IMR-90 (cell line): ENCODE results near the gene NSD2. TPM values are rescaled to one million over a fixed set of nuclear protein-coding genes. Genes with fewer than 3 reads are reported as not detected.

Source experiments
- ATAC-seq: fragments of 200-7000 bp; cut with Tn5 transposase; 2 replicates; pipeline ENCODE4 v1.9.1; 2020; ENCODE audit warnings: low read depth, mild to moderate bottlenecking, moderate library complexity
- BruUV-seq: library from RNA; stranded (reverse); fragments of 400-500 nt; replicated peaks from 2 replicates; lab custom pipeline; 2021; lab: Mats Ljungman, UMichigan
- CTCF ChIA-PET: fragments of 300-600 bp; formaldehyde crosslinking; extraction: SDS; loops from one replicate; lab custom pipeline; 2021; ENCODE audit warnings: antibody characterized with exemption; lab: Yijun Ruan, JAX
- POLR2A ChIA-PET: fragments of 300-600 bp; sonication (Branson Sonifier 250); formaldehyde crosslinking; loops from one replicate; lab custom pipeline; 2022; ENCODE audit warnings: antibody characterized with exemption; ENCODE audit not compliant: unreplicated experiment; lab: Charles Lee
- DNase-seq: peaks from one replicate; pipeline ENCODE4 v3.0.0; 2013
- H2AFZ ChIP-seq: replicated peaks from 2 replicates; pipeline ENCODE3; 2013; ENCODE audit warnings: low read length, mild to moderate bottlenecking; ENCODE audit not compliant: poor library complexity
- H2AK5ac ChIP-seq: 2 replicates; pipeline ENCODE4 v1.6.1; 2013; ENCODE audit warnings: low read depth, low read length, inconsistent platforms
- H2AK9ac ChIP-seq: replicated peaks from 2 replicates; pipeline ENCODE3; 2013; ENCODE audit warnings: mild to moderate bottlenecking, low read depth, low read length, moderate library complexity; ENCODE audit not compliant: poor library complexity
- H2BK120ac ChIP-seq: 2 replicates; pipeline ENCODE4 v1.6.1; 2013; ENCODE audit warnings: low read depth, low read length, inconsistent platforms
- H2BK15ac ChIP-seq: 3 replicates; pipeline ENCODE4 v1.6.1; 2013; ENCODE audit warnings: low read depth, low read length, inconsistent platforms
- H2BK20ac ChIP-seq: 2 replicates; pipeline ENCODE4 v1.6.1; 2013; ENCODE audit warnings: low read depth, mild to moderate bottlenecking, inconsistent platforms, low read length, moderate library complexity
- H2BK5ac ChIP-seq: 2 replicates; pipeline ENCODE4 v1.6.1; 2013; ENCODE audit warnings: mild to moderate bottlenecking, low read depth, low read length, inconsistent platforms; ENCODE audit not compliant: poor library complexity, severe bottlenecking
- H3K14ac ChIP-seq: replicated peaks from 2 replicates; pipeline ENCODE4 v1.6.1; 2013; ENCODE audit warnings: low read depth, low read length, inconsistent platforms
- H3K18ac ChIP-seq: 2 replicates; pipeline ENCODE4 v1.6.1; 2013; ENCODE audit warnings: low read depth, low read length, control low read depth
- H3K23ac ChIP-seq: 2 replicates; pipeline ENCODE4 v1.6.1; 2013; ENCODE audit warnings: low read depth, low read length, inconsistent platforms
- H3K27ac ChIP-seq: 2 replicates; pipeline ENCODE4 v1.5.1; 2013; ENCODE audit warnings: mild to moderate bottlenecking, control low read depth, low read length; ENCODE audit not compliant: insufficient read depth
- H3K27me3 ChIP-seq: 2 replicates; pipeline ENCODE4 v1.6.1; 2013; ENCODE audit warnings: low read length; ENCODE audit not compliant: control insufficient read depth, insufficient read depth
- H3K36me3 ChIP-seq: 2 replicates; pipeline ENCODE4 v1.6.1; 2013; ENCODE audit warnings: low read length, mixed read lengths; ENCODE audit not compliant: control insufficient read depth, insufficient read depth
- H3K4ac ChIP-seq: 2 replicates; pipeline ENCODE4 v1.6.1; 2013; ENCODE audit warnings: low read depth, low read length, inconsistent platforms
- H3K4me1 ChIP-seq: 2 replicates; pipeline ENCODE4 v1.6.1; 2013; ENCODE audit warnings: low read length, mixed read lengths; ENCODE audit not compliant: control insufficient read depth, insufficient read depth
- H3K4me2 ChIP-seq: 2 replicates; pipeline ENCODE4 v1.6.1; 2013; ENCODE audit warnings: low read depth, mild to moderate bottlenecking, control low read depth, low read length, moderate library complexity
- H3K4me3 ChIP-seq: 2 replicates; pipeline ENCODE4 v1.5.1; 2013; ENCODE audit warnings: low read depth, mild to moderate bottlenecking, control low read depth, low read length, moderate library complexity; ENCODE audit not compliant: insufficient read depth
- H3K56ac ChIP-seq: 2 replicates; pipeline ENCODE4 v1.6.1; 2013; ENCODE audit warnings: low read length, inconsistent platforms; ENCODE audit not compliant: insufficient read depth; ENCODE audit errors: extremely low read depth
- H3K79me1 ChIP-seq, 2 experiments: 2 replicates each; pipeline ENCODE4 v1.6.1; 2013; ENCODE audit warnings: low read length in 2 of 2, inconsistent platforms in 1 of 2, low read depth in 1 of 2
- H3K9ac ChIP-seq: 2 replicates; pipeline ENCODE4 v1.6.1; 2013; ENCODE audit warnings: low read depth, low read length, control low read depth
- H3K9me1 ChIP-seq: 2 replicates; pipeline ENCODE4 v1.6.1; 2013; ENCODE audit warnings: low read length, inconsistent platforms; ENCODE audit not compliant: insufficient read depth
- H3K9me3 ChIP-seq: 2 replicates; pipeline ENCODE4 v1.6.1; 2013; ENCODE audit warnings: low read length; ENCODE audit not compliant: control insufficient read depth, insufficient read depth
- H4K20me1 ChIP-seq: 2 replicates; pipeline ENCODE4 v1.6.1; 2013; ENCODE audit warnings: low read length, inconsistent platforms; ENCODE audit not compliant: insufficient read depth
- H4K5ac ChIP-seq: 2 replicates; pipeline ENCODE4 v1.6.1; 2013; ENCODE audit warnings: mild to moderate bottlenecking, low read depth, low read length, control low read depth
- H4K8ac ChIP-seq, 2 experiments: 2 replicates each; pipeline ENCODE4 v1.6.1; 2013; ENCODE audit warnings: low read depth in 2 of 2, low read length in 2 of 2, control low read depth in 1 of 2, inconsistent platforms in 1 of 2
- H4K91ac ChIP-seq: 2 replicates; pipeline ENCODE4 v1.6.1; 2013; ENCODE audit warnings: low read depth, low read length, inconsistent platforms; ENCODE audit not compliant: insufficient read depth
- CEBPB ChIP-seq: IDR thresholded peaks from 2 replicates; pipeline ENCODE4 v1.6.1; 2012; ENCODE audit warnings: low read depth, low read length, improper control_type of control experiment
- CHD1 ChIP-seq: IDR thresholded peaks from 2 replicates; pipeline ENCODE4 v1.6.1; 2012; ENCODE audit warnings: low read depth, low read length, improper control_type of control experiment
- CTCF ChIP-seq: conservative IDR thresholded peaks from 2 replicates; pipeline ENCODE4 v1.5.1; 2012; ENCODE audit warnings: mild to moderate bottlenecking, low read depth, low read length, improper control_type of control experiment
- FOS ChIP-seq: fragments of 150-350 bp; IDR thresholded peaks from 2 replicates; pipeline ENCODE4 v1.6.1; 2016; ENCODE audit warnings: low read depth, low read length
- MAFK ChIP-seq: IDR thresholded peaks from 2 replicates; pipeline ENCODE4 v1.6.1; 2012; ENCODE audit warnings: low read depth, low read length, improper control_type of control experiment
- MAZ ChIP-seq: IDR thresholded peaks from 2 replicates; pipeline ENCODE4 v1.6.1; 2012; ENCODE audit warnings: low read depth, mild to moderate bottlenecking, low read length, improper control_type of control experiment, moderate library complexity, borderline replicate concordance
- MXI1 ChIP-seq: IDR thresholded peaks from 2 replicates; pipeline ENCODE4 v1.6.1; 2012; ENCODE audit warnings: low read depth, mild to moderate bottlenecking, low read length, moderate library complexity, borderline replicate concordance
- NFE2L2 ChIP-seq: fragments of 150-350 bp; IDR thresholded peaks from 2 replicates; pipeline ENCODE4 v1.6.1; 2016; ENCODE audit warnings: low read depth, mild to moderate bottlenecking, low read length
- POLR2A ChIP-seq: IDR thresholded peaks from 2 replicates; pipeline ENCODE4 v1.6.1; 2012; ENCODE audit warnings: mild to moderate bottlenecking, low read depth, low read length
- RAD21 ChIP-seq: IDR thresholded peaks from 2 replicates; pipeline ENCODE4 v1.6.1; 2012; ENCODE audit warnings: low read length, improper control_type of control experiment
- RCOR1 ChIP-seq: IDR thresholded peaks from 2 replicates; pipeline ENCODE4 v1.6.1; 2012; ENCODE audit warnings: mild to moderate bottlenecking, low read length, improper control_type of control experiment; ENCODE audit not compliant: insufficient replicate concordance
- RFX5 ChIP-seq: IDR thresholded peaks from 2 replicates; pipeline ENCODE4 v1.8.0; 2012; ENCODE audit warnings: low read depth, mild to moderate bottlenecking, low read length, moderate library complexity
- SMC3 ChIP-seq: fragments of 150-350 bp; IDR thresholded peaks from 2 replicates; pipeline ENCODE4 v1.6.1; 2016; ENCODE audit warnings: low read depth, mild to moderate bottlenecking, antibody characterized with exemption, low read length, moderate library complexity
- WGBS, 2 experiments: methylation state at CpG; one replicate each; pipeline versions ENCODE4 v1.1.5 to v1.1.7; 2013; ENCODE audit warnings: missing lambda C conversion rate in 2 of 2; ENCODE audit not compliant: insufficient read length in 1 of 2; ENCODE audit errors: extremely low coverage in 2 of 2; 5-methylcytosine and 5-hydroxymethylcytosine counted together
- dilution Hi-C: fragments of 300-500 bp; cut with HindIII; formaldehyde crosslinking; loops from one replicate; pipeline ENCODE4 v1.14.3; 2018; ENCODE audit warnings: low sequenced_read_pairs; ENCODE audit not compliant: unreplicated experiment
- in situ Hi-C: fragments of 300-500 bp; cut with MboI; formaldehyde crosslinking; loops from 3 replicates; pipeline ENCODE4 v1.14.3; 2019; ENCODE audit warnings: low sequenced_read_pairs, inconsistent platforms, mixed read lengths
- intact Hi-C: fragments of 100-400 bp; cut with micrococcal nuclease; formaldehyde crosslinking; loops from 2 replicates; pipeline ENCODE4 v1.10.0; 2022
- polyA plus RNA-seq, 3 experiments: library from polyadenylated mRNA; depleted of rRNA; stranded (reverse); fragments of >200 nt; gene quantifications; 2 replicates each; pipeline ENCODE4 v1.2.3, GENCODE V29; 2012; ENCODE audit warnings: low replicate concordance in 1 of 3
- total RNA-seq: library from RNA; depleted of rRNA; stranded (reverse); fragments of >200 nt; gene quantifications from 2 replicates; pipeline ENCODE4 v1.2.3, GENCODE V29; 2012
- TF ChIP-seq, protein P1 (sequence below): fragments of 150-350 bp; IDR thresholded peaks from 2 replicates; pipeline ENCODE4 v1.6.1; 2016; ENCODE audit warnings: low read depth, mild to moderate bottlenecking, low read length, moderate library complexity, borderline replicate concordance

Gene NSD2
- total and polyA plus RNA-seq, 2 of the 4 experiments (the other 2 are of a cell fraction) = 35.9 to 68.1 TPM

DNA sequence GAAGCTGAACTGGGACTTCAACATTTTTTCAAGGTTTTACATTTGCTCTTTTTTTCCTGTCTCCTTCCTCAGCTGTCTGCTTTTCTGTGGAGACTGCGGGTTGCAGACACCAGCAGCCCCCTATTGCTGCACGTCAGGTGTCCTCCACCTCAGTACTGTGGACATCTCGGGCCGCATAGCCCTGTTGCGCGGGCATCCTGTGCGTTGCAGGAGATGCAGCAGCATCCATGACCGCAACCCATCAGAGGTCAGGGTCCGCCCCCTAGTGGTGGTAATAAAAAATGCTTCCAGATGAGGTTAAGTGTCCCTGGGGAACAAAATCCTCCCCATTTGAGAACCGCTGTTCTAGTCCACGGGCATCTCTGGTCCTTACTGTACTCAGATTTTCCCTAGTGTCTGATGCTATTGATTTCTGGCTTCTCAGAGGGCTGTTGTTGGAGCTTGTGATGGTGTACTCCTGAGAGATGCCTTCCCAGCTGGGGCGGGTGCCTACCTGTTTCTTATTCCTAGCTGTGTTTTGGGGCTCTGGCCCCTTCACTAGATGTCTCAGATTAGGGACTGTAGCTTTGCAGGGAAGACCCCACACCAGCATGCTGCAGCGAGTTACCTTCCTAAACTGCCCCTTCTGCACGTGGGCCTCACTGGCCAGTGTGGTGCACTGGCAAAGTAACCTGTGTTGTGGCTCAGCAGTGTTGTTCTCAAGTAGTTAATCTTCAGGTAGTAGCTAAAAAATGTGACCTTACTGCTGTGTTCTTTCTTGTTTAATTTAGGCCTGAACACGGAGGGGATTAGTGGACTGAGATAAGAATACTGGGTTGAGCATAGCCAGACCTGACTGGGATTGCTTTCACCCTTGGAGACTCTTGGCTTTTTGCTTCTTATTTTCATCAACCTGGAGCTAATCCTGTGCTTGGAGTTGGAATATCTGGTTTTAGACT is 28.2 kb downstream of the NSD2 start:
- H3K9me3 ChIP-seq = no peaks in the 10 kb centered on the region
- H2BK5ac ChIP-seq = no peak overlapping the region
- no peak overlapping the region for H2BK120ac ChIP-seq
- H3K4me2 ChIP-seq = peak overlapping the region; percentile 72
- no peak overlapping the region; the same call in 1 of the 2 replicates for H4K91ac ChIP-seq
- H3K27ac ChIP-seq = no peak overlapping the region
- no peak overlapping the region for H2AK5ac ChIP-seq
- ChIA-PET CTCF (interaction anchor here (0.6 to 2.0 kb wide), 7 partner anchors 9 to 92 kb away, joined by 3 to 9 read pairs (median 4); no protein-coding TSS in a partner anchor), POLR2A (interaction anchor here (0.6 kb wide), 1 partner anchor 39 kb away, joined by 4 read pairs; no protein-coding TSS in a partner anchor)
- peaks cover 65% of the 10 kb centered on the region for H4K20me1 ChIP-seq
- peak overlapping the region; percentile 21; the same call in 1 of the 2 replicates for H3K23ac ChIP-seq
- H4K8ac ChIP-seq = peak overlapping the region in 1 of 2 experiments; percentile 62; a peak in 1 of 4 replicates
- no peak overlapping the region for H3K4ac ChIP-seq
- ATAC-seq (peak; percentile 98), DNase-seq (peak; percentile 78)
- no peak overlapping the region for H3K4me3 ChIP-seq
- H3K18ac ChIP-seq = no peak overlapping the region
- H3K36me3 ChIP-seq = peaks cover 11% of the 10 kb centered on the region
- no peak overlapping the region for H2BK15ac ChIP-seq
- dilution Hi-C loops (no loop called here), in situ Hi-C loops (loop anchor here (5.0 kb wide), 1 partner anchor 157 kb away; no protein-coding TSS in a partner anchor), intact Hi-C loops (loop anchor here (1.0 to 5.0 kb wide), 4 partner anchors 27 to 151 kb away; partner anchors contain the start of gene LETM1)
- no peaks in the 10 kb centered on the region for H3K27me3 ChIP-seq
- H2AK9ac ChIP-seq = no peak overlapping the region
- H3K79me1 ChIP-seq = peaks cover 35 to 68% of the 10 kb centered on the region in 2 experiments
- 40% methylated on average over 3 of the region's 15 CpGs; no CpG with 5 or more reads in 1 of the 2 experiments for WGBS, 2 experiments
- BruUV-seq = no TSS peak
- H3K9ac ChIP-seq = no peak overlapping the region
- peaks cover 2% of the 10 kb centered on the region; the same call in 1 of the 2 replicates for H3K4me1 ChIP-seq
- H3K14ac ChIP-seq = no peak overlapping the region
- no peak overlapping the region; the same call in 1 of the 2 replicates for H4K5ac ChIP-seq
- peak overlapping the region; percentile 62 for H2AFZ ChIP-seq
- no peak overlapping the region for H2BK20ac ChIP-seq
- no peak overlapping the region for H3K56ac ChIP-seq
- H3K9me1 ChIP-seq = peaks cover 3% of the 10 kb centered on the region
- TF ChIP-seq MXI1 (0 out of 2 replicates have a peak, but pooled peaks have one; percentile 29), RCOR1 (peak; percentile 37), CTCF (peak; percentile 86), FOS (no peak), CEBPB (no peak), NFE2L2 (no peak), RAD21 (peak; percentile 93), SMC3 (peak; percentile 75), RFX5 (no peak), POLR2A (0 out of 2 replicates have a peak, but pooled peaks have one; percentile 31), CHD1 (no peak), MAZ (no peak), MAFK (no peak)
- TF ChIP-seq, protein P1, sequence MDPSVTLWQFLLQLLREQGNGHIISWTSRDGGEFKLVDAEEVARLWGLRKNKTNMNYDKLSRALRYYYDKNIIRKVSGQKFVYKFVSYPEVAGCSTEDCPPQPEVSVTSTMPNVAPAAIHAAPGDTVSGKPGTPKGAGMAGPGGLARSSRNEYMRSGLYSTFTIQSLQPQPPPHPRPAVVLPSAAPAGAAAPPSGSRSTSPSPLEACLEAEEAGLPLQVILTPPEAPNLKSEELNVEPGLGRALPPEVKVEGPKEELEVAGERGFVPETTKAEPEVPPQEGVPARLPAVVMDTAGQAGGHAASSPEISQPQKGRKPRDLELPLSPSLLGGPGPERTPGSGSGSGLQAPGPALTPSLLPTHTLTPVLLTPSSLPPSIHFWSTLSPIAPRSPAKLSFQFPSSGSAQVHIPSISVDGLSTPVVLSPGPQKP = no peak
